PFSK-1 (cell line): ENCODE measurements around the gene PITPNM3.

Experiments used
- FOXP2 ChIP-seq: optimal IDR thresholded peaks from 2 replicates; pipeline ENCODE3; 2011; ENCODE audit warnings: borderline replicate concordance, control low read depth, inconsistent platforms; ENCODE audit not compliant: insufficient read depth; ENCODE audit errors: extremely low read length, extremely low read depth
- POLR2AphosphoS5 ChIP-seq: IDR thresholded peaks from 2 replicates; pipeline ENCODE4 v1.6.1; 2012; ENCODE audit warnings: low read depth, mild to moderate bottlenecking, control low read depth, low read length, moderate library complexity
- SIN3A ChIP-seq: IDR thresholded peaks from 2 replicates; pipeline ENCODE4 v1.6.1; 2012; ENCODE audit warnings: mild to moderate bottlenecking, low read length, moderate library complexity, borderline replicate concordance; ENCODE audit not compliant: insufficient read depth
- TAF1 ChIP-seq: IDR thresholded peaks from 2 replicates; pipeline ENCODE4 v1.6.1; 2012; ENCODE audit warnings: low read length, control low read depth, borderline replicate concordance; ENCODE audit not compliant: insufficient read depth
- TF ChIP-seq, protein P1 (sequence below), 2 experiments: IDR thresholded peaks; 2 replicates each; pipeline versions ENCODE4 v1.6.1 to v1.8.0; 2011 to 2012; ENCODE audit warnings: low read depth in 2 of 2, low read length in 2 of 2, control low read depth in 1 of 2, inconsistent platforms in 1 of 2, mild to moderate bottlenecking in 1 of 2, moderate library complexity in 1 of 2; ENCODE audit not compliant: insufficient read depth in 1 of 2

DNA sequence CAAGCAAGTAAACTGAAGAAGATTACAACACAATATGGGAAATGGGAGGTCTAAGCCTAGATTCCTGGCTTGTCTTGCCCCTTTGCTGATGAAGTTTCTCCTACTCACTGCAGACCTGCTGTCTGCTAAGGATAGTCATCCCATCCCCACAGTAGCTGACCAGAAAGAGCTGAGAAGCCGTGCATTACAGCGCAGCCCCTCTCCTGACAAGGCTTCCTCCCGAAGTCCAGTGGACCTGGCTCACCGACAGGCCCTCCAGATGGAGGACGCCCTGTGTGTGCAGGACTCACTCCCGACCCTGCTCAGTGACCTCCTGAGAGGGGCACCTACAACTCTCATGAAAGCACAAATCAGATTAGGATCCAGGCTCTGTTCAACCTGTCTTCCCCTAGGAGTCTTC lies 48.8 kb upstream of the PITPNM3 start:
- TF ChIP-seq TAF1: no peak
- no peak for TF ChIP-seq POLR2AphosphoS5
- TF ChIP-seq FOXP2: no peak
- TF ChIP-seq, protein P1, sequence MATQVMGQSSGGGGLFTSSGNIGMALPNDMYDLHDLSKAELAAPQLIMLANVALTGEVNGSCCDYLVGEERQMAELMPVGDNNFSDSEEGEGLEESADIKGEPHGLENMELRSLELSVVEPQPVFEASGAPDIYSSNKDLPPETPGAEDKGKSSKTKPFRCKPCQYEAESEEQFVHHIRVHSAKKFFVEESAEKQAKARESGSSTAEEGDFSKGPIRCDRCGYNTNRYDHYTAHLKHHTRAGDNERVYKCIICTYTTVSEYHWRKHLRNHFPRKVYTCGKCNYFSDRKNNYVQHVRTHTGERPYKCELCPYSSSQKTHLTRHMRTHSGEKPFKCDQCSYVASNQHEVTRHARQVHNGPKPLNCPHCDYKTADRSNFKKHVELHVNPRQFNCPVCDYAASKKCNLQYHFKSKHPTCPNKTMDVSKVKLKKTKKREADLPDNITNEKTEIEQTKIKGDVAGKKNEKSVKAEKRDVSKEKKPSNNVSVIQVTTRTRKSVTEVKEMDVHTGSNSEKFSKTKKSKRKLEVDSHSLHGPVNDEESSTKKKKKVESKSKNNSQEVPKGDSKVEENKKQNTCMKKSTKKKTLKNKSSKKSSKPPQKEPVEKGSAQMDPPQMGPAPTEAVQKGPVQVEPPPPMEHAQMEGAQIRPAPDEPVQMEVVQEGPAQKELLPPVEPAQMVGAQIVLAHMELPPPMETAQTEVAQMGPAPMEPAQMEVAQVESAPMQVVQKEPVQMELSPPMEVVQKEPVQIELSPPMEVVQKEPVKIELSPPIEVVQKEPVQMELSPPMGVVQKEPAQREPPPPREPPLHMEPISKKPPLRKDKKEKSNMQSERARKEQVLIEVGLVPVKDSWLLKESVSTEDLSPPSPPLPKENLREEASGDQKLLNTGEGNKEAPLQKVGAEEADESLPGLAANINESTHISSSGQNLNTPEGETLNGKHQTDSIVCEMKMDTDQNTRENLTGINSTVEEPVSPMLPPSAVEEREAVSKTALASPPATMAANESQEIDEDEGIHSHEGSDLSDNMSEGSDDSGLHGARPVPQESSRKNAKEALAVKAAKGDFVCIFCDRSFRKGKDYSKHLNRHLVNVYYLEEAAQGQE (IDR thresholded peaks at IDR 0.05; ENCODE audit: insufficient read depth in 1 of 2, low read depth in 2 of 2, low read length in 2 of 2): no peak
- TF ChIP-seq SIN3A: no peak
